Lung (tissue), 12 donors: ENCODE measurements around the gene PDIK1L. TPM values are rescaled to one million over a fixed set of nuclear protein-coding genes. Genes with fewer than 3 reads are reported as not detected.
A peak's percentile ranks its signal among the peaks of the same experiment; 100 is the strongest.

Experiments
- ATAC-seq: fragments of 200-7000 bp; cut with Tn5 transposase; one replicate; pipeline ENCODE4 v1.9.1; 2020; ENCODE audit warnings: moderate number of reproducible peaks; ENCODE audit not compliant: insufficient read depth, low FRiP score
- DNase-seq, 3 donors: peaks; one replicate each; pipeline ENCODE4 v3.0.0-alpha.2; 2013 to 2017
- H3K27ac ChIP-seq, 2 donors: one replicate each; pipeline ENCODE4 v1.5.1; 2013; ENCODE audit warnings: mild to moderate bottlenecking in 2 of 2, moderate library complexity in 2 of 2, control low read depth in 1 of 2, inconsistent platforms in 1 of 2, low read depth in 1 of 2, low read length in 1 of 2
- H3K27me3 ChIP-seq, 3 donors: one replicate each; pipeline ENCODE4 v1.5.1; 2013; ENCODE audit warnings: low read length in 2 of 3; ENCODE audit not compliant: control insufficient read depth in 3 of 3, insufficient read depth in 3 of 3
- H3K36me3 ChIP-seq, 4 donors: one replicate each; pipeline ENCODE4 v1.5.1; 2013; ENCODE audit warnings: low read length in 4 of 4, mild to moderate bottlenecking in 1 of 4, moderate library complexity in 1 of 4; ENCODE audit not compliant: control insufficient read depth in 4 of 4, insufficient read depth in 4 of 4
- H3K4me1 ChIP-seq, 5 donors: one replicate each; pipeline ENCODE4 v1.5.1; 2013; ENCODE audit warnings: low read length in 5 of 5, mild to moderate bottlenecking in 2 of 5, moderate library complexity in 1 of 5; ENCODE audit not compliant: control insufficient read depth in 5 of 5, insufficient read depth in 5 of 5
- H3K4me3 ChIP-seq: one replicate; pipeline ENCODE4 v1.5.1; 2013; ENCODE audit warnings: mild to moderate bottlenecking, control low read depth, moderate library complexity
- H3K9ac ChIP-seq, 2 donors: one replicate each; pipeline ENCODE4 v1.5.1; 2013; ENCODE audit warnings: low read length in 2 of 2, control low read depth in 1 of 2; ENCODE audit not compliant: insufficient read depth in 1 of 2
- H3K9me3 ChIP-seq, 4 donors: one replicate each; pipeline ENCODE4 v1.5.1; 2013; ENCODE audit warnings: low read length in 3 of 4, mild to moderate bottlenecking in 1 of 4, moderate library complexity in 1 of 4; ENCODE audit not compliant: control insufficient read depth in 4 of 4, insufficient read depth in 3 of 4
- CTCF ChIP-seq: IDR thresholded peaks from 2 replicates; pipeline ENCODE4 v1.5.1; 2012; ENCODE audit warnings: mild to moderate bottlenecking; ENCODE audit errors: control extremely low read depth, extremely low read depth
- WGBS, 2 donors: extraction: QIAGEN DNeasy Blood & Tissue Kit; methylation state at CpG; one replicate each; pipeline ENCODE4 v1.1.7; 2013; 5-methylcytosine and 5-hydroxymethylcytosine counted together
- polyA plus RNA-seq, 2 donors: library from polyadenylated mRNA; stranded (reverse); fragments of 200-250 nt; gene quantifications; one replicate each; pipeline ENCODE4 v1.2.1, GENCODE V29; 2013
- total RNA-seq, 2 donors: library from RNA; depleted of rRNA in 1 of 2; stranded (reverse); fragments of >200 nt in 1 of 2; gene quantifications; one replicate each; pipeline ENCODE4 v1.2.1, GENCODE V29; 2014 to 2021
- donor health status: control.
- donor health status: control.
- donor health status: Bipolar disorder and iron deficiency.
- donor health status: healthy.
- donor health status: DM: yes; HTN: yes; CAD: no.

Gene PDIK1L
- total and polyA plus RNA-seq, 4 donors = 2.9 to 15.4 (median 6.3) TPM

- no peaks in the 10 kb centered on the region for H3K27me3 ChIP-seq
- H3K9ac ChIP-seq = no peak overlapping the region
- no peak overlapping the region for H3K27ac ChIP-seq
- no peaks in the 10 kb centered on the region for H3K9me3 ChIP-seq
- no peak overlapping the region for H3K4me3 ChIP-seq
- ATAC-seq (no peak), DNase-seq (no peak)
- TF ChIP-seq CTCF = no peak
- WGBS, 2 donors = 57 to 79% methylated on average over 6 of the region's 6 CpGs
- peaks cover 0 to 2% (median 0%) of the 10 kb centered on the region in 5 donors for H3K4me1 ChIP-seq
- H3K36me3 ChIP-seq = no peaks in the 10 kb centered on the region
These were observed 34.3 kb downstream of the PDIK1L start for GRCh38 chr1:26145960-26146294.

- no peak for ATAC-seq
- no peaks in the 10 kb centered on the region for H3K27me3 ChIP-seq
- DNase-seq = no peak
- peaks cover 0 to 2% (median 0%) of the 10 kb centered on the region in 5 donors for H3K4me1 ChIP-seq
- no peak overlapping the region for H3K27ac ChIP-seq
- H3K9ac ChIP-seq = no peak overlapping the region
- H3K36me3 ChIP-seq = no peaks in the 10 kb centered on the region
- TF ChIP-seq CTCF = no peak
- no peaks in the 10 kb centered on the region for H3K9me3 ChIP-seq
- H3K4me3 ChIP-seq = no peak overlapping the region
These were observed 37.3 kb downstream of the PDIK1L start for GRCh38 chr1:26148887-26149286.

DNA sequence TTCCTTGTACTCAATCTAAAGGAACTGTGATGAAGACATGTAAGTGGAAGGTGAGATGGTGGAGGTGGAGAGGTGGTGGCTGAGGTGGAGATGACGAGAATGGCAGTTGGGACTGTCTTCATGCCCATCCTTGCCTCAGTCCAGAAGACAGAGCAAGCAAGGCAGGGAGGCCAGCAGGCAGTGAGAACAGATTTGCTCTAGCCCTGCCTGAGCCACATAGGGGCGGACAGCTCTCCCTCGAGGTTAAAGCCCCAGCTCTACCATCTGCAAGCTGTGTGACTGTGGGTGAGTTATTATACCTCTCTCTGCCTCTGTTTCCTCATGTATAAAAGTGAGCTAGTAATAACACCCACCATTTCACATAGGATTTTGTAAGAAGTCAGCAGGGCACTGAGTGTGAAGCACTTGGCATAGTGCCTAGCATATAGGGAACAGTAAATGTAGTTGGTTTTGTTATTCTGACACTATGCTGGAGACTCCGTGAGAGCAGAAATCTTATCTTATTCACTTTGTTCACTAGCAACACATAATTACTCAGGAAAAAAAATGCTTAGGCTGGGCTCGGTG lies 42.4 kb downstream of the PDIK1L start:
- Histone ChIP-seq H3K4me3 (no peak overlapping the region), H3K27ac (peak overlapping the region in 1 of 2 donors; percentile 10), H3K27me3 (no peaks in the 10 kb centered on the region), H3K9ac (no peak overlapping the region), H3K36me3 (no peaks in the 10 kb centered on the region), H3K4me1 (peaks cover 0 to 29% (median 3%) of the 10 kb centered on the region in 5 donors), H3K9me3 (no peaks in the 10 kb centered on the region)
- ATAC-seq (no peak), DNase-seq (peak; percentile 17 to 69 (median 66))
- 57 to 65% methylated on average over 5 of the region's 5 CpGs for WGBS, 2 donors
- TF ChIP-seq CTCF = no peak

- H3K27me3 ChIP-seq = no peaks in the 10 kb centered on the region
- no peaks in the 10 kb centered on the region for H3K36me3 ChIP-seq
- peak overlapping the region in 1 of 2 donors; percentile 5 for H3K27ac ChIP-seq
- H3K9ac ChIP-seq = no peak overlapping the region
- H3K4me1 ChIP-seq = peaks cover 0 to 36% (median 3%) of the 10 kb centered on the region in 5 donors
- DNase-seq (peak; percentile 30 to 49 (median 40)), ATAC-seq (no peak)
- H3K4me3 ChIP-seq = no peak overlapping the region
- no peak for TF ChIP-seq CTCF
- H3K9me3 ChIP-seq = no peaks in the 10 kb centered on the region
- WGBS, 2 donors = 36 to 43% methylated on average over 9 of the region's 9 CpGs
These were observed 43.1 kb downstream of the PDIK1L start for GRCh38 chr1:26154750-26155149.
